GM19328 (cell line): ENCODE measurements around the gene EEF1AKMT3.
"Not testable (repeated sequence)": the region's sequence is repeated elsewhere in the genome, so short reads cannot be mapped to it uniquely, and the experiment has no call there.

Source experiments
- ATAC-seq: cut with Tn5 transposase; IDR thresholded peaks from one replicate; pipeline ENCODE4 v1.9.1; 2021; ENCODE audit warnings: mild to moderate bottlenecking, moderate library complexity; ENCODE audit not compliant: unreplicated experiment

EEF1AKMT3 gene

GRCh38 chr12:57815177-57816000, 43.0 kb downstream of the EEF1AKMT3 start:
- no peak for ATAC-seq

GRCh38 chr12:57816001-57816854, 43.8 kb downstream of the EEF1AKMT3 start:
- no peak for ATAC-seq

GRCh38 chr12:57816855-57817151, 44.4 kb downstream of the EEF1AKMT3 start:
- no peak for ATAC-seq

- ATAC-seq, result no peak
Observed at GRCh38 chr12:57817261-57817989, 45.0 kb downstream of the EEF1AKMT3 start.

GRCh38 chr12:57817990-57818331, 45.5 kb downstream of the EEF1AKMT3 start:
- ATAC-seq, result not testable (repeated sequence)

GRCh38 chr12:57820119-57820518, 47.7 kb downstream of the EEF1AKMT3 start:
- ATAC-seq, result not testable (repeated sequence)

- not testable (repeated sequence) for ATAC-seq
Observed at GRCh38 chr12:57821015-57821414, 48.6 kb downstream of the EEF1AKMT3 start.

GRCh38 chr12:57821474-57822214, 49.2 kb downstream of the EEF1AKMT3 start:
- ATAC-seq, result no peak

- no peak for ATAC-seq
Observed at GRCh38 chr12:57822392-57823130, 50.1 kb downstream of the EEF1AKMT3 start.

GRCh38 chr12:57823131-57823907, 50.9 kb downstream of the EEF1AKMT3 start:
- ATAC-seq, result no peak

GRCh38 chr12:57823908-57824640, 51.7 kb downstream of the EEF1AKMT3 start:
- no peak for ATAC-seq

- no peak for ATAC-seq
Observed at GRCh38 chr12:57825451-57825850, 53.0 kb downstream of the EEF1AKMT3 start.

GRCh38 chr12:57826400-57826799, 54.0 kb downstream of the EEF1AKMT3 start:
- no peak for ATAC-seq

GRCh38 chr12:57826966-57827365, 54.6 kb downstream of the EEF1AKMT3 start:
- ATAC-seq, result no peak

- ATAC-seq, result no peak
Observed at GRCh38 chr12:57829025-57829777, 56.8 kb downstream of the EEF1AKMT3 start.

GRCh38 chr12:57830393-57830792, 58.0 kb downstream of the EEF1AKMT3 start:
- ATAC-seq, result no peak
